Fibroblast of the aortic adventitia (primary cell): ENCODE data around the gene SAPCD2. TPM values are rescaled to one million over a fixed set of nuclear protein-coding genes. Genes with fewer than 3 reads are reported as not detected.
A peak's percentile ranks its signal among the peaks of the same experiment; 100 is the strongest.

Experiments used
- DNase-seq: peaks from one replicate; pipeline ENCODE4 v3.0.0-alpha.2; 2010; ENCODE audit warnings: low read depth
- H3K4me3 ChIP-seq: 2 replicates; pipeline ENCODE4 v1.5.1; 2011; ENCODE audit warnings: low read depth, mild to moderate bottlenecking, control low read depth, low read length, moderate library complexity
- total RNA-seq: library from RNA; depleted of rRNA; stranded (reverse); fragments of >200 nt; gene quantifications from 2 replicates; pipeline ENCODE4 v1.2.3, GENCODE V29; 2012; ENCODE audit warnings: low replicate concordance
- TF ChIP-seq, protein P1 (sequence below): IDR thresholded peaks from 2 replicates; pipeline ENCODE4 v1.5.1; 2011; ENCODE audit warnings: mild to moderate bottlenecking, low read length, control low read depth, inconsistent platforms; ENCODE audit not compliant: insufficient read depth

The SAPCD2 gene
- total RNA-seq, 1 donor = 1.5 TPM

DNA sequence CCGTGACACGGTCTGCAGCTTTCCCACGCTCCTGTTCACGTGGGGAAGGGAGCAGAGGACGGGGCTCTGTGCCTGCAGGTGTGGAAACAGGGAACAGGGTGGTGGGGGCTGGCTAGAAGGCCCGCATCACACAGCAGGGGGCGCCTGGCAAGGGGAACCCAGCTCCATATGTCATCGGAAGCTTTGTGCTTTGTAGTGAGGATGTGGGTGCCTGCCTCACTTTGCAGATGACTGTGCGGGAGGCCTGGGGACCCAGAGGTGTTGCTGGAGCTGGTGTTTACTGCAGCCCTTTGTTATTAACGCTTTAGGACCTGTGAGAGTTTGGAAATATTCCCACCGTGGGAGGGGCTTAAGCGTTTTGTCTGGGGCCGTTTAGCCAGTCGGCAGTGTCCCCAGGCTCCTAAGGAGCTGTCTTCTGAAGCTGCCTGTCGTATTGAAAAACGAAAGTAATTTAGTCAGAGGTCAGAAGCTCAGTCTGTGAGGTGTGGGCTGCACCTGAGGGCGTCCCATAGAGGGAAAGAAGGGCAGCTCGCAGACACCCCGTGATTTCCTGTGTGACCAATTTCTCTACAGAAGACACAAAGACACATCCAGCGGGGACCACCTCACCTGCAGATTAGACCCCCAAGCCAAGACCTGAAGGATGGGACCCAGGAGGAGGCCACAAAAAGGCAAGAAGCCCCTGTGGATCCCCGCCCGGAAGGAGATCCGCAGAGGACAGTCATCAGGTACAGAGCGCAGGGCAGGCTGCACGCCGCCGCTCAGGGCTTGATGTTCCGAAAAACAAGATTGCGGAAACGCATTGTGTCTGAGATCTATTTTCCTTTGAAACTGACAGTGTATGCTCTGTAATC is 25.5 kb upstream of the SAPCD2 start:
- no peak overlapping the region for H3K4me3 ChIP-seq
- DNase-seq = no peak
- TF ChIP-seq, protein P1, sequence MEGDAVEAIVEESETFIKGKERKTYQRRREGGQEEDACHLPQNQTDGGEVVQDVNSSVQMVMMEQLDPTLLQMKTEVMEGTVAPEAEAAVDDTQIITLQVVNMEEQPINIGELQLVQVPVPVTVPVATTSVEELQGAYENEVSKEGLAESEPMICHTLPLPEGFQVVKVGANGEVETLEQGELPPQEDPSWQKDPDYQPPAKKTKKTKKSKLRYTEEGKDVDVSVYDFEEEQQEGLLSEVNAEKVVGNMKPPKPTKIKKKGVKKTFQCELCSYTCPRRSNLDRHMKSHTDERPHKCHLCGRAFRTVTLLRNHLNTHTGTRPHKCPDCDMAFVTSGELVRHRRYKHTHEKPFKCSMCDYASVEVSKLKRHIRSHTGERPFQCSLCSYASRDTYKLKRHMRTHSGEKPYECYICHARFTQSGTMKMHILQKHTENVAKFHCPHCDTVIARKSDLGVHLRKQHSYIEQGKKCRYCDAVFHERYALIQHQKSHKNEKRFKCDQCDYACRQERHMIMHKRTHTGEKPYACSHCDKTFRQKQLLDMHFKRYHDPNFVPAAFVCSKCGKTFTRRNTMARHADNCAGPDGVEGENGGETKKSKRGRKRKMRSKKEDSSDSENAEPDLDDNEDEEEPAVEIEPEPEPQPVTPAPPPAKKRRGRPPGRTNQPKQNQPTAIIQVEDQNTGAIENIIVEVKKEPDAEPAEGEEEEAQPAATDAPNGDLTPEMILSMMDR = no peak

DNA sequence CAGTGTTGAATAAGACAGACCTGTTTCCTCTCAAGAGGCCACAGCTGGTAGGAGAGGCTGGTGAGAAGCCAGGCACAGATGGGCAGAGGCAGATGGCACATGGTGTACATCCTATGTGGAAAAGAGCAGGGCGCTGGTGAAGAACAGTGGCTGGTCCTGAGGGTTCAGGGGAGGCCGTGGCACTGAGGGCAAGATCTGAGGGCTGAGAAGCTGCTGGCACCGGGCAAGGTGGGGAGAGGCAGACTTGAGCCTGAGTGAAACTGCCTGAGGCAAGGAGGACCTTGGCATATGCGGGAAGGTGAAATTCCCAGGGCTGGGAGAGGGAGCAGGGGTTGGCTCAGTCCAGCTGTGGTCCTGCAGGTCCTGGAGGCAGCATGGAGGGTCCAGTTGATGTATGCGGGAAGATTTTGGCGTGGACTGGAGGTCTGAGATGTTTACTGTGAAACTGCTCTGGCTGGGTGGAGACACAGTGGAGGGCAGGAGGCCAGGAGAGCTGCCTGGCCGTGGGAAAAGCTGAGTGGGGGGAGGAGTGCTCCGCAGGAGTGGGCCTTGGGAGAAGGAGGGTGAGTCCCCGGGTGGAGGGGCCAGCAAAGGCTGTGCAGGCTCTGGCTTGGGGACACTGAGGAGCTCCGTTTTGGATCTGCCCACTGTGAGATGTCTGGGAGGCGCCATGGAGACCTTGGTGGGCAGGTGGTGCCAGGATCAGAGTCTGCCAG is 19.0 kb upstream of the SAPCD2 start:
- TF ChIP-seq, protein P1 = no peak
- H3K4me3 ChIP-seq = no peak overlapping the region
- no peak for DNase-seq

DNA sequence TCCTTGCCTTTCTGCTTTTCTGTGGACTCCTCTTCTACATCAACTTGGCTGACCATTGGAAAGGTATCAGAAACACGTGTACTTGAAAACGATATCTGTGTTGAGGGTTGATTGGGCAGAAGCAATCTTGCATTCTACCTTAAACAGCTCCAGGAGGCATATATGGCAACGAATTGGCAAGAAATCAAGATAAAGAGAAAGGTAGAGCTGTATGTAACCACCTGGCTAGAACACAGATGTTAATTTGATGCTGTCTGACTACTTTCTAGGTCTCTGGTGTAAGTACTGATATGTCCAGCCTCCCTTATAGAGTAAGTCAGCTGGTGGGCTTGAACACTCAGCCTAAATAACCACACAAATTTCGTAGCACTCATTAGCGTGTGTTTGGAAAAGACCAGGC is 17.8 kb upstream of the SAPCD2 start:
- TF ChIP-seq, protein P1 = no peak
- DNase-seq = no peak
- H3K4me3 ChIP-seq = peak overlapping the region; percentile 76

DNA sequence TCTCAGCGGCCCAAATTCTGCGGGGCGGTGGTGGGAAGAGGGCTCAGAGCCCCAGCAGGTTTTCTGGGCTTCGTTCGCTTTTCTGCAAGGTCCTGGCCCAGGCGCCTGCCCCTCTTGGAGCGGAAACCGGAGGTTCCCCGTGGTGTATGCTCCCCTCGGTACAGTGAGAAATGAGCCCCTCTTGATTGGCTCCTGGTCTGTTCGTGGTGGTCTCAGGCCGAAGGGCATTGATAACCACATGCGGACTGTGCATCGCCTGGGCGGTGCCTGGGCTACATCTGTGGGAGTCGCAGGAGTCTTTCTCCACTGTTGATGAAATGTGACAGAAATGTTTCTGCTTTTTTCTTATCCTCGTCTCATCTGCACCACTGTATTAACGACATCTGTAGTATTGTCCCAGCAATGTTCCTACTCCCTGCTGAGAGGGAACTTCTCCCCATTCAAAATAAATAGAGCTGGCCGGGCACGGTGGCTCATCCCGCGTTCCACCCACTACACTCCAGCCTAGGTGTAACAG is 17.1 kb upstream of the SAPCD2 start:
- peak overlapping the region; percentile 76 for H3K4me3 ChIP-seq
- DNase-seq = no peak
- TF ChIP-seq, protein P1 = no peak

DNA sequence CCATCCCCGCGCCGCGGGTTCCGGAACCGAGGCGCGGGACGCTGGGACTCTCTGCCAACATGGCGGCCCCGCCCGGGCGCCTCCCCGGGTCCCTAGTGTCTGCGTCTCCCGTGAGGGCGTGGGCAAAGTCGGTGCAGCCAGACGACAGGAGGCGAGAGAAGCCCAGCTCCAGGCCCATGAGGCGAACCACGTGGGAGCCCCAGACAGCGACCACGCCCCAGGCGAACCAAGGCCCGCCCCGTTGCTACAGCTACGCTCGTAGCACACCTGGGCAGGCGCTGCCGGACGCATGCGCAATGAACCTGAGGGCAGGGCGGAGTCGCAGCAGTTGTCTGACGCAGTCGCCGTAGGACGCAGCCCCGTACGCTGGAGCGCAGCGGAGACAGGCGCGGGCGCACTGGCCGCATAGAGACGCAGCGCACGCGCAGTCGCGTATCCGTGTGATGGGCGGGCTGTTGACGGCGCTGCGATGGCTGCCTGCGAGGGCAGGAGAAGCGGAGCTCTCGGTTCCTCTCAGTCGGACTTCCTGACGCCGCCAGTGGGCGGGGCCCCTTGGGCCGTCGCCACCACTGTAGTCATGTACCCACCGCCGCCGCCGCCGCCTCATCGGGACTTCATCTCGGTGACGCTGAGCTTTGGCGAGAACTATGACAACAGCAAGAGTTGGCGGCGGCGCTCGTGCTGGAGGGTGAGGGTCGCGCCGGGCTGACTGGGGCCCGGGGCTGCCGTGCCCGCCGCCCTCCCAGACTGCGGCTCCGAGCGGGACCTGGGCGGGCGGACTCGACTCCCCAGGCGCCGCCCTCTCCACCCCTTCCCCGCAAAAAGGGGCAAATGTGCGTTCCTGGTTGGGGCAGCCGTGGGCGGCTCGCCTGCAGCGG is 16.4 kb upstream of the SAPCD2 start, which contains the start of gene MAN1B1:
Gene MAN1B1 (plus strand): TSS at position 455 of the 878 bp plus-strand sequence. CDS start 15 bp downstream, at position 470.
- peak; percentile 99 for DNase-seq
- TF ChIP-seq, protein P1 = no peak
- peak within 1 kb of the TSS; percentile 76 for H3K4me3 ChIP-seq

DNA sequence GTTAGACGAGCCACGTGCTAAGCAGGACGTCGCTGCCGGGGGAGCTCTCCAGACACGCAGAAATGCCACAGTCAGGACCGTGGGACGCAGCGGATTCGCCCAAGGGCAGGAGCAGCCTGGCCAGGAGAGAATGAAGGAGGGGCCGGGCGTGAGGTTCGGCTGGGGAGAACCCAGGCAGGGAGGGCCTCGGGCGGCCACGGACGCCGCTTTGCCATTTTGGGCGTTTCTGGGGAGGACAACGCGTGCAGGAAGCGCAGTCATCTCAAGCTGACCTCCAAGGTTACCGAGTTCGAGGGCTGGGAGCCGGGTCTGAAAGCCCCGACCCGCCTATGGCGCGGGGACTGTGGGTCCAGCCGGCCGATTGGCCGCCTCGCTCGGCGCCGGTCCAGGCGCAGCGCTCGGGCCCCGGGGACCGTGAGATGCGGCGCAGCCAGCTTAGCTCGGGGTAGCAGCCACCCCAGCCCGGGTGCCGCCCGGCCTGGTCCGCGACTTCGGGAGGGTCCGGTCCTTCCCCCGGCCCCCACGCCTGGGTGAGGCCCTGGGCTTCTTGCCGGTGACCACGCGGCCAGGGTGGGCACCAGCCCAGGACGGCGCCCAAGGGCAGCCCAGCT is 15.7 kb upstream of the SAPCD2 start:
- DNase-seq = peak; percentile 39
- TF ChIP-seq, protein P1 = no peak
- H3K4me3 ChIP-seq = peak overlapping the region; percentile 76
